ENCODE measurements around the gene DNALI1.

The DNALI1 gene

GRCh38 chr1:37614105-37614504 is 57.4 kb downstream of the DNALI1 start (continued):
- TF ChIP-seq ZNF692 (tag by site-specific recombination; IDR thresholded peaks at IDR 0.05) (no peak), PRDM2 (tag by site-specific recombination; IDR thresholded peaks at IDR 0.05; ENCODE audit: borderline replicate concordance) (no peak), ZNF776 (tag by site-specific recombination; IDR thresholded peaks at IDR 0.05; ENCODE audit: borderline replicate concordance) (no peak), ZNF76 (tag by site-specific recombination; IDR thresholded peaks at IDR 0.05; ENCODE audit: borderline replicate concordance, low read depth) (no peak), ZNF184 (tag by site-specific recombination; IDR thresholded peaks at IDR 0.05) (no peak), ZNF626 (tag by site-specific recombination; IDR thresholded peaks at IDR 0.05) (no peak)

GRCh38 chr1:37616330-37616729 is 59.6 kb downstream of the DNALI1 start:
- no peak overlapping the region for H3K27ac ChIP-seq (ENCODE audit: extremely low read depth, low read depth, low read length)
- POLR2A ChIA-PET, result no interaction called here
- TF ChIP-seq GLIS1 (tag by site-specific recombination; IDR thresholded peaks at IDR 0.05) (no peak), ZFHX2 (tag by site-specific recombination; conservative IDR thresholded peaks at IDR 0.05) (0 out of 2 replicates have a peak, but pooled peaks have one; percentile 16), ZNF248 (tag by site-specific recombination; IDR thresholded peaks at IDR 0.05) (no peak), ZNF792 (tag by site-specific recombination; IDR thresholded peaks at IDR 0.05) (no peak), ZNF544 (tag by site-specific recombination; IDR thresholded peaks at IDR 0.05) (no peak), IKZF3 (tag by site-specific recombination; IDR thresholded peaks at IDR 0.05) (no peak), ZNF549 (tag by site-specific recombination; IDR thresholded peaks at IDR 0.05) (no peak), ZBTB26 (tag by site-specific recombination; optimal IDR thresholded peaks at IDR 0.05) (no peak), EGR2 (tag by site-specific recombination; IDR thresholded peaks at IDR 0.05; ENCODE audit: low read depth) (peak; percentile 72), ZNF221 (tag by site-specific recombination; IDR thresholded peaks at IDR 0.05; ENCODE audit: borderline replicate concordance) (no peak), KLF17 (tag by site-specific recombination; IDR thresholded peaks at IDR 0.05) (no peak), ATF2 (tag by site-specific recombination; IDR thresholded peaks at IDR 0.05; ENCODE audit: low read depth) (no peak), SCRT2 (tag by site-specific recombination; IDR thresholded peaks at IDR 0.05) (no peak)
- H3K4me1 ChIP-seq (ENCODE audit: control insufficient read depth, insufficient read depth, low read length), result no peaks in the 10 kb centered on the region
- no peaks in the 10 kb centered on the region for H3K9me3 ChIP-seq (ENCODE audit: control insufficient read depth, insufficient read depth, low read depth, low read length)
- no peaks in the 10 kb centered on the region for H3K36me3 ChIP-seq (ENCODE audit: control insufficient read depth in 2 of 2, insufficient read depth in 1 of 2, low read length in 2 of 2)
- no peak overlapping the region for H3K4me3 ChIP-seq (ENCODE audit: low read depth, low read length)
- CTCF ChIA-PET, result interaction anchor here (0.9 to 1.9 kb wide), 2 partner anchors 13 to 67 kb away, joined by 3 to 8 read pairs; no protein-coding TSS in a partner anchor

Data from HEK293 (cell line).